ENCODE results near the gene SCAF1. TPM values are rescaled to one million over a fixed set of nuclear protein-coding genes. Genes with fewer than 3 reads are reported as not detected.

The SCAF1 gene
- total RNA-seq, 2 experiments from 2014 or later, result 48.1 to 59.9 TPM

DNA sequence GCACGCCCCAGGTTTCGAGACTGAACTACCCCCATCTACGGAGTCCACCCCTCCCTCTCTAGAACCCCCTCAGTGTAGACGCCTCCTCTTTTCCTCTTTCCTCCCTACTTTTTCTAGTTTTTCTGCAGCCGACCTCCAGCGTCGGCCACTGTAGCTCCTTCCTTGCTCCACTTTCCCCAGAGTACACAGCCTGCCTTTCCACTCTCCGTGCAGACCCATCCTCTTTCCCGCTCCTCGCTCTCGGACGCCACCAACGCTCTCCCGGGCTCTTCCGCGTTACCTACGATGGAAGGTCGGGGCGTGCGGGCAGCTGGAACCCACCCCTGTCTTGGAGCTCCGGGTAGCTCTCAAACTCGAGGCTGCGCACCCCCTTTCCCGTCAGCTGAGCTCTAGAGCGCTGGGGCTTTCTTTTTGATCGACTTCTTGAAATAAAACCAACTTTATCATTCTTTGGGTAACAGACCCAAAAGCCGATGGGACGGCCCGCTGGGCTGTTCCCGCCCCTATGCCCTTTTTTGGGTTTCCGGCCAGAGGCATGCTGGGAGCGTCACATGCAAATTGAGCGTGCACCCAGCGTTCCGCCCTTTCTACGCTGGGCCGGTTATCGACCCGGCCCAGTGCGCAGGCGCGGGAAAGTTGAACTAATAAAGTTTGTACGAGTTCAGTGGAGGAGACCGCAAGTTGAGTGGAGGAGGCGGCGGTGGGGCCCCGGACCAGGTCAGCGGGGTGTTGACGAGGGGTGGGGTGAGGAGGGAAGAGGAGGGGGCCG, 23.5 kb downstream of the SCAF1 start, which contains the start of the genes BCL2L12 and IRF3:
Gene BCL2L12, plus strand, starts transcription at position 583 of the 769 bp plus-strand sequence. CDS start 760 bp downstream, outside the sequence.
Gene IRF3, minus strand, starts transcription at position 507 of the 769 bp plus-strand sequence. CDS start 1,019 bp downstream, outside the sequence.
- CTCF ChIA-PET, result interaction anchor here (0.6 to 2.2 kb wide), 2 partner anchors 10 to 103 kb away, joined by 3 to 8 read pairs; no protein-coding TSS in a partner anchor
- H3K27me3 Mint-ChIP-seq, result no peaks in the 10 kb centered on the region
- H3K27ac Mint-ChIP-seq, result peak within 1 kb of the TSS; percentile 97
- H3K4me1 Mint-ChIP-seq, result peaks cover 39% of the 10 kb centered on the region
- H3K9me3 Mint-ChIP-seq, result no peaks in the 10 kb centered on the region
- peak within 1 kb of the TSS; percentile 99 for H3K4me3 Mint-ChIP-seq
- peaks cover 26% of the 10 kb centered on the region for H3K36me3 Mint-ChIP-seq (ENCODE audit: low read depth)
- POLR2A ChIA-PET, result interaction anchor here (1.0 kb wide), 1 partner anchor 11 kb away, joined by 5 read pairs; no protein-coding TSS in a partner anchor
- peak; percentile 100 for DNase-seq

DNA sequence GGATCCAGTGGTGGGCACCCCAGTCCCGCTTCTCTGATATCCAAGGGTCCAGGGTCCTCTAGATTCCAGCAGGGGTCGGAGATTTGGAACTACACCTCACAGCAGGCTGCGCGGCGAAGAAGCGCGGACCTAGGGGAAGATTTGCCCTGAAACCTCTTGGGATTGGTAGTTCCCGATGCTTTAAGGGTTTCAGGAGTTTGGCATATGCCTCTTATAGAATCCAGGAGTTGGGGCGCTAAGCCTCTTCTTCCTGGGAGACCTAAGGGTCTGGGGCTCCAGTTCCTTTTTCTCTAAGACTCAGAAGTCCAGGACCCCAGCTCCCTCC, 24.1 kb downstream of the SCAF1 start:
- peaks cover 26% of the 10 kb centered on the region for H3K36me3 Mint-ChIP-seq (ENCODE audit: low read depth)
- ChIA-PET POLR2A (interaction anchor here (1.0 kb wide), 1 partner anchor 10 kb away, joined by 5 read pairs; no protein-coding TSS in a partner anchor), CTCF (interaction anchor here (1.1 to 2.2 kb wide), 2 partner anchors 10 to 11 kb away, joined by 3 to 8 read pairs; no protein-coding TSS in a partner anchor)
- no peaks in the 10 kb centered on the region for H3K27me3 Mint-ChIP-seq
- no peak for DNase-seq
- no peaks in the 10 kb centered on the region for H3K9me3 Mint-ChIP-seq
- H3K4me3 Mint-ChIP-seq, result peak overlapping the region; percentile 99
- peak overlapping the region; percentile 97 for H3K27ac Mint-ChIP-seq
- H3K4me1 Mint-ChIP-seq, result peaks cover 39% of the 10 kb centered on the region

DNA sequence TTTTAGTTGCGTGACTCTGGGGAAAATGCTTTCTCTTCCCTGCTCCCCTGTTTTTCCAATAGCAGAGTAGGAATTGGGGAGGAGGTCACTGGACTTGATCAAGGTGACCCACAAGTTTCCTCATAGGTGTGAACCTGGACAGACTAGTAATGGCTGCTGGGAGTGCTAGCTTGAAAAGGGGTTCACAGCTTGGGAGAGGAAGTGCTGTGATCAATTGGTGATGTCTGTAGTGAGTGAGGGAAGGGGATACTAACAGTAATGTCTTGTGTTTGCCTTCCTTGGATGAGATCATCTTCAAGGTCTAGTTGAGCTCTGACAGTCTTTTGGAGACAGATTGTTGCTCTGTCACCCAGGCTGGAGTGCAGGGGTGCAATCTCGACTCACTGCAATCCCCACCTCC, 25.5 kb downstream of the SCAF1 start:
- POLR2A ChIA-PET, result interaction anchor here (1.2 kb wide), 1 partner anchor 9 kb away, joined by 3 read pairs; no protein-coding TSS in a partner anchor
- no peak for DNase-seq
- peak overlapping the region; percentile 97 for H3K27ac Mint-ChIP-seq
- peaks cover 28% of the 10 kb centered on the region for H3K36me3 Mint-ChIP-seq (ENCODE audit: low read depth)
- no peaks in the 10 kb centered on the region for H3K9me3 Mint-ChIP-seq
- H3K4me1 Mint-ChIP-seq, result peaks cover 47% of the 10 kb centered on the region
- CTCF ChIA-PET, result interaction anchor here (1.0 to 2.4 kb wide), 3 partner anchors 9 to 96 kb away, joined by 3 to 7 read pairs (median 3); no protein-coding TSS in a partner anchor
- H3K4me3 Mint-ChIP-seq, result peak overlapping the region; percentile 99
- no peaks in the 10 kb centered on the region for H3K27me3 Mint-ChIP-seq

DNA sequence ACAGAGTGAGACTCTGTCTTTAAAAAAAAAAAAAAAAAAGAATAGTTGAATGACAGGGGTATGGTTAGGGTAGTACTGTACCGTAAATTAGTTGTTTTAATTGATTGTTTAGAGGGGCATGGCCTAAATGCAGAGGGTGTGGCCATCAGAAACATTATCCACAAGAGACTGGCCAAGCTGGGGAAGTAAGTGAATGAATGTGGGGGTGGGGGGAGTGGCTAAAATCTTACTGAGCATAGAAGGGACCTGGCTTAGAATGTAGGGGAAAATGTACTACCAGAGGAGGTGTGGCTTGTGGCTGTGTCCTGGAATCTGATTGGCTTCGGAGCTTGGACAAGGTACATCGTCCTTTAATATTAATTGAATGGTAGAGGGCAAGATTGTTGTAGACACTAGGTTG, 27.5 kb downstream of the SCAF1 start:
- no peak for DNase-seq
- peaks cover 17% of the 10 kb centered on the region for H3K36me3 Mint-ChIP-seq (ENCODE audit: low read depth)
- H3K4me1 Mint-ChIP-seq, result peaks cover 29% of the 10 kb centered on the region
- POLR2A ChIA-PET, result no interaction called here
- H3K27me3 Mint-ChIP-seq, result no peaks in the 10 kb centered on the region
- H3K9me3 Mint-ChIP-seq, result no peaks in the 10 kb centered on the region
- H3K4me3 Mint-ChIP-seq, result no peak overlapping the region
- CTCF ChIA-PET, result no interaction called here
- no peak overlapping the region for H3K27ac Mint-ChIP-seq

DNA sequence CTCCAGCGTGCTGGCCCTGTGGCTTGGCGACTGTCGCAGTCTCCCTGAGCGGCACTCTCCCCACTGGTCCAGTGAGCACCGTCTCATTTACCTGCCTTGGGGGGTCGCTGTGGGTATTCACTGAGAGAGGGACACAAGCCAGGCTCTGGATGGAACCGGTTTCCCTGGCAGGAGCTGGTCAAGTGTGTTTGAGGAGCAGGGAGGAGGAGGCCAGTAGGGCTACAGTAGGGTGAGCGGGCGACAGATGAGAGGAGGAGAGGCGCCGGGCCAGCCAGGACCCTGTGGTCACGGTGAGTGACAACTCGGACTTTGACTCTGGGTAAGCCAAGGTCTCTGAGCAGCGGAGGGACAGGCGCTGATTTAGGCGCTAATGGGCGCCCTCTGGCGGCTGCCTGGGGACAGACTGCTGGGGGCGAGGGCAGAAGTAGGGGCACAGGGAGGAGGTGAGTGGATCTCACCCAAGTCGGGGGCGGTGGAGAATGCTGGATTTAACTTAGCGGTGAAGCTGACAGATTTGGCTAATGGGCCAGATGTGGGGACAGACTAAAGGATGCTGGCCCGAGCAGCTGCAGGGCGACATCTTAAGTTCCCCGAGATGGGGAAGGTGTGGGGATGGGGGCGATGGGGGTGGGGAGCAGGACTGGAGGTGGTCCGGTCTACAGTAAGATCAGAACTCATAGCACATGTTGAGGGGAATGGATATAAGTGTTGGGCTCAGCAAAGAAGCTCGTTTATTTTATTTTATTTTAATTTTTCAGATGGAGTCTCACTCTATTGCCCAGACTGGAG, 30.3 kb downstream of the SCAF1 start:
- peaks cover 13% of the 10 kb centered on the region for H3K36me3 Mint-ChIP-seq (ENCODE audit: low read depth)
- no peak overlapping the region for H3K4me3 Mint-ChIP-seq
- H3K27ac Mint-ChIP-seq, result no peak overlapping the region
- DNase-seq, result peak; percentile 81
- ChIA-PET CTCF (interaction anchor here (0.6 to 2.0 kb wide), 16 partner anchors 12 to 256 kb away, joined by 3 to 10 read pairs (median 3); partner anchors contain the start of genes ADM5, RPS11 and RRAS), POLR2A (interaction anchor here (1.0 kb wide), 1 partner anchor 32 kb away, joined by 3 read pairs; the partner anchor contains the start of gene RRAS)
- no peaks in the 10 kb centered on the region for H3K9me3 Mint-ChIP-seq
- H3K27me3 Mint-ChIP-seq, result no peaks in the 10 kb centered on the region
- peaks cover 23% of the 10 kb centered on the region for H3K4me1 Mint-ChIP-seq

DNA sequence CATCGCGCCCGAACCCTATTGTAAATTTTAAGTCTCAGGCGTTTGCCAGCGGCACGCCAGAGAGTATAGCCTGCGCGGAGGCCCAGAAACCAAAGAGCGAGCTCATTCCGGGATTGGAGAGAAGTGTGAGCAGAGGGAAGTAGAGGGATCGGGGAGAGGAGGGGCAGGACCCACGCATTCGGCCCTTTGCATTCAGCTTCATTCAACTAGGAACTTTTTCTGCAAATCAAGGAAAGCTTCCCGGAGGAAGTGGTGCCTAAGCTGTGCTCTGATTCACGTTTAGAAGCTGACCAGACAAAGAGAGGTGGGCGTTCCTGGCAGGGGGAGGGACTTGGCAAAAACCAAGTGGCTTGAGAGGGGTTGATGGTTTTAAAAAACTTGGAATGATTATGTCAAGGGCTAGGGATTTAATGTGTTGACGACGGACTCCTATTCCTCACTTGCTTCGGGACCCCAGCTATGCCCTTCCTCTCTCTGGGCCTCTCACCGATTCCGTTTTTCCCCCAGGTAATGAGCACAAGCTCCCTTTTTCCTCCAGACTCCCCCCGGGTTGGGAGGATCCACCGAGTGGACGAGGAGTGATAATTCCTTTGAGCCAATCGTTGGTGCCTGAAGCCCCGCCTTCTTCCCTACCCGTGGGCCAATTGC, 34.3 kb downstream of the SCAF1 start:
- no peaks in the 10 kb centered on the region for H3K9me3 Mint-ChIP-seq

DNA sequence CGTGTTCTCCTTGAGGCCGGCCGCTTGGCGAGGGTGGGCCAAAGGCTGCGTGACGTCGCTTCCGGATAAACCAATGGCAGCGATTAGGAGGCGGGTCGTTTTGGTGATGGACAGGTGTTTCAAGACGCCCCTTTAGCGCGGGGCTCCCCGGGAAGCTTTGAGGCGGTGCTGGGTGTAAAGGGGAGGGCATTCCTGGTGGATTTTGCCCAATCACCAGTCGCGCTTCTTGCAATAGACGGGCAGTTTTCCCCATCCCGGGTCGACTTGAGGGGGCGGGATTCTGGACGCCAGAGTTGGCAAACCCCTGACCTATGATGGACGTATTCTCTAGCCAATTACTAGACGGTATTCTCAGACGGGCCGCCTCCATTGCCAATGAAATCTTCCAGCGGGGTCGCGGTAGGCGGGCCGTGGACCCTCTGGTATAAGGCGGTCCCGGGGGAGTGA, 34.8 kb downstream of the SCAF1 start:
- peaks cover 10% of the 10 kb centered on the region for H3K36me3 Mint-ChIP-seq (ENCODE audit: low read depth)
- peak overlapping the region; percentile 99 for H3K27ac Mint-ChIP-seq
- no peaks in the 10 kb centered on the region for H3K27me3 Mint-ChIP-seq
- H3K4me3 Mint-ChIP-seq, result peak overlapping the region; percentile 89
- ChIA-PET POLR2A (interaction anchor here (0.6 to 1.7 kb wide), 4 partner anchors 10 to 147 kb away, joined by 3 to 7 read pairs (median 4); partner anchors contain the start of genes BCL2L12, IRF3, NOSIP and PRRG2), CTCF (interaction anchor here (0.6 to 3.3 kb wide), 11 partner anchors 9 to 206 kb away, joined by 3 to 17 read pairs (median 5); partner anchors contain the start of genes BCL2L12, IRF3, NOSIP and RRAS)
- peaks cover 35% of the 10 kb centered on the region for H3K4me1 Mint-ChIP-seq
- H3K9me3 Mint-ChIP-seq, result no peaks in the 10 kb centered on the region
- DNase-seq, result peak; percentile 100

More for the DNA sequence above, 34.3 kb downstream of the SCAF1 start:
- H3K27me3 Mint-ChIP-seq, result no peaks in the 10 kb centered on the region
- ChIA-PET CTCF (interaction anchor here (0.6 to 2.4 kb wide), 16 partner anchors 9 to 649 kb away, joined by 3 to 17 read pairs (median 4); partner anchors contain the start of genes BCL2L12, IRF3, NOSIP and RRAS), POLR2A (interaction anchor here (0.6 to 1.7 kb wide), 4 partner anchors 9 to 146 kb away, joined by 3 to 7 read pairs (median 4); partner anchors contain the start of genes BCL2L12, IRF3, NOSIP and PRRG2)
- H3K36me3 Mint-ChIP-seq (ENCODE audit: low read depth), result peaks cover 11% of the 10 kb centered on the region
- peak overlapping the region; percentile 89 for H3K4me3 Mint-ChIP-seq
- DNase-seq, result peak; percentile 77
- peak overlapping the region; percentile 99 for H3K27ac Mint-ChIP-seq
- peaks cover 37% of the 10 kb centered on the region for H3K4me1 Mint-ChIP-seq

DNA sequence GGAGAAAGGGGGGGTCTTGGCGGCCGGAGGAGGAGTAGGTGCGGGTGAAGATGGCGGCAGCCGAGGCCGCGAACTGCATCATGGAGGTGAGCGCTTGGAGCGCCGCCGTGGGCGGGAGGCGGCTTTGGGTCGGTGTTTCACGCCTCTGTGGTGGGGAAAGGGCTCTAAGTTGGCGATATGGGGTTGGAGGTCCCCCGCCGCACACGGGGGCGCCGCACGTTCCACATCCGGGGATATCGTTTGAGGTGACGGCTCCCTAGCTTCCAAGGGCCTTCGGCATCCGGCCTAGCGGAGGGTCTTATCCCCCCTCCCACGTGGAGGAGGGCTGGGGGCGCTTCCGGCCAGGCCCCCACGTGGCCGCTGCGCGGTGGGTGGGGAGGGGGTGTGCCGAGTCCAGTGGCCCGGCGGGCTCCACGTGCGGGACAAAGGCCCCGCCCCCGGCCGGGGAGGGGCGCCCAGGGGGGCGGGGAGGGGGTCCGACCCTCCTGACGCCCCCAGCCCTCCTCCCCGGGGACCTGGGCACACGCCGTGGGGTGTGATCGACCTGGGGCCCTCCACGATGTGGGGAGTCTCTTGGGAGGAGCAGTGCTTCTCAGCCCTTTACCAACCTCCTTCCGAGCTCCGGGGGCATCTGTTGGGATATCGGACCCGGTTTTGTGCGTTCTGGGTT, 35.4 kb downstream of the SCAF1 start, which contains the start of gene PRMT1:
Gene PRMT1, plus strand, starts transcription at position 41 of the 670 bp plus-strand sequence. Its CDS starts 10 bp downstream, at position 51.
- Mint-ChIP-seq H3K4me1 (peaks cover 30% of the 10 kb centered on the region), H3K27me3 (no peaks in the 10 kb centered on the region), H3K36me3 (ENCODE audit: low read depth) (peaks cover 9% of the 10 kb centered on the region), H3K9me3 (no peaks in the 10 kb centered on the region), H3K4me3 (peak within 1 kb of the TSS; percentile 89), H3K27ac (peak within 1 kb of the TSS; percentile 99)
- peak; percentile 47 for DNase-seq
- ChIA-PET POLR2A (no interaction called here), CTCF (interaction anchor here (0.7 to 3.3 kb wide), 10 partner anchors 11 to 207 kb away, joined by 3 to 17 read pairs (median 5); partner anchors contain the start of genes RPL13A, RPS11, RRAS and SCAF1)

DNA sequence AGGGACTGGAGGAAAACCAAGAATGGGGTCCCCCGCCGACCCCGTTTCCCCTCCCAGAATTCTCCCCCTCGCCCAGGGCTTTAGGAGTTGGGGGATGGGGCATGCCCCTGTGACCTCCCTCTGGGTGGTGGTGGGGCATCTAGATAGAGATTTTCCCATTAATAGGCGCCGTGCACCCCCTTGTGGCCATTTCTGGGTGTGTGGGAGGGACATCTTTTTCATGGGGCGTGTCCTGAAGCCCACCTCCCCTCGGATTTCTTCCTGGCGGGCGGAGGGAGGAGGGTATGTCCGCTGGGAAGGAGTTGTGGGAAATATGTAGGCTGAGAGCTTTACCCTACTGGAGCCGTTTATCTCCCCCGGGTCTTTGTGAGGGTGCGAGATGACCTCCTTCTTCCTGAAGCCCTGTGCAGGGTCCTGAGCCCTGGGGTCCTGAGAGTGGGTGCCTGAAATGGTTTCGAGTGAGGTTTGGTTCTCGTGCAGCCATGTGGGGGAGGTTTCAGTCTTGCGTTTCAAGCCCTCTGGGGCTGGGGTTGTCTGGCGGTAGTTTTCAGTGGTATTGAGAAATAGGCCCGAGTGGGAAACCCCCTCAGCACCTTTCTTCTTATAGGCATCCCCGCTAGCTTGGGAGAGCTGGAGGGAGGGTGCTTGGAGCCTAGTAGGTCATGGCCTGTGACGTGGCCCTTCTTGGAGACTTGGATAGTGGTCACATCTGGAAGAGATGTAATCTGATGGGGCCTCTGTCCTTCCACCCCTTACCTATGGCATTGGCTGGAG, 36.1 kb downstream of the SCAF1 start:
- ChIA-PET POLR2A (no interaction called here), CTCF (interaction anchor here (0.6 to 3.3 kb wide), 16 partner anchors 12 to 190 kb away, joined by 3 to 12 read pairs (median 4); partner anchors contain the start of genes RPL13A, RPS11, RRAS and SCAF1)
- peak; percentile 83 for DNase-seq
- Mint-ChIP-seq H3K27ac (peak overlapping the region; percentile 85), H3K4me3 (peak overlapping the region; percentile 89), H3K4me1 (peaks cover 28% of the 10 kb centered on the region), H3K9me3 (no peaks in the 10 kb centered on the region), H3K36me3 (ENCODE audit: low read depth) (peaks cover 10% of the 10 kb centered on the region), H3K27me3 (no peaks in the 10 kb centered on the region)

DNA sequence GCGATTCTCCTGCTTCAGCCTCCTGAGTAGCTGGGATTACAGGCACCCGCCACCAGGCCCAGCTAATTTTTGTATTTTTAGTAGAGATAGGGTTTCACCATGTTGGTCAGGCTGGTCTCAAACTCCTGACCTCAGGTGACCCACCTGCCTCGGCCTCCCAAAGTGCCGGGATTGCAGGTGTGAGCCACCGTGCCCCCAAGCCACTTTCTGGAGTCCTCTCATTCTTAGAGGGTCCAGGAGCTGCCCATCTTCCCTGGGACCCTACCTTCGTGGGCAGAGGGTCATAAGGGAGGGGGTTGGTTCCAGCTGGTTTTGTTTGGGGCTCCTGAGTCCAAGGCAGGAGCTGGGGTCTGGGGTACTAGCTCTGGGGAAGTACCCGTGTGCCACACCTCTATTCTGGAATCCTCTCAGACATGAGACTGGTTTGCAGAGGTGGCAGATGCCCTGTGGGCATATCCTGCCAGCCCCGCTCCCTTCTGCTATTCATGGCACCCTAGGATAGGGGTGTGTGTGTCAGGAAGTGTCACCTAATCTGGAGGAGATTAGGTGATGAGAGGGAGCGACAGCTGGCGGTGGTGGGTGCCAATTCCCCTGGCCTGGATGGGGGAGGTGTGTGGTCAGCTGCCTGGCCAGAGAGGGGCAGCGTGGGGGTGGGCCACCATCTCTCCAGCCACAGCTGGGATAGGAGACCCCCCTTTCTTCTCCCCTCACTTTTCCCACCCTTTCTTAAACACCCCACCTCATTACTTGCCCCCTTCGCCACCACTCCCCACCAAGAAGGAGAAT, 37.2 kb downstream of the SCAF1 start:
- Mint-ChIP-seq H3K4me1 (peaks cover 28% of the 10 kb centered on the region), H3K27ac (peak overlapping the region; percentile 31), H3K27me3 (no peaks in the 10 kb centered on the region), H3K9me3 (no peaks in the 10 kb centered on the region), H3K36me3 (ENCODE audit: low read depth) (peaks cover 16% of the 10 kb centered on the region), H3K4me3 (no peak overlapping the region)
- ChIA-PET POLR2A (no interaction called here), CTCF (interaction anchor here (0.6 to 3.3 kb wide), 19 partner anchors 8 to 191 kb away, joined by 3 to 12 read pairs (median 4); partner anchors contain the start of genes RCN3, RPL13A, RRAS and SCAF1)
- no peak for DNase-seq
